Colonic mucosa (tissue), 4 donors: Measurements from ENCODE around the gene IL1RAPL1. TPM values are rescaled to one million over a fixed set of nuclear protein-coding genes. Genes with fewer than 3 reads are reported as not detected.
"Not testable (repeated sequence)": the region's sequence is repeated elsewhere in the genome, so short reads cannot be mapped to it uniquely, and the experiment has no call there.

ENCODE experiments used
- DNase-seq: peaks from one replicate; pipeline ENCODE4 v3.0.0-alpha.2; 2020
- H3K27ac ChIP-seq: fragments of 200-600 bp; one replicate; pipeline ENCODE4 v1.8.0; 2021
- H3K27me3 ChIP-seq: fragments of 200-600 bp; one replicate; pipeline ENCODE4 v1.8.0; 2021
- H3K36me3 ChIP-seq: fragments of 200-600 bp; one replicate; pipeline ENCODE4 v1.8.0; 2021
- H3K4me1 ChIP-seq: fragments of 200-600 bp; one replicate; pipeline ENCODE4 v1.8.0; 2021; ENCODE audit warnings: mild to moderate bottlenecking
- H3K4me3 ChIP-seq: fragments of 200-600 bp; one replicate; pipeline ENCODE4 v1.8.0; 2021
- H3K9ac ChIP-seq, 2 donors: one replicate each; pipeline ENCODE4 v1.7.0; 2013; ENCODE audit warnings: control low read depth in 2 of 2, low read depth in 2 of 2, low read length in 2 of 2
- H3K9me3 ChIP-seq: fragments of 200-600 bp; one replicate; pipeline ENCODE4 v1.8.0; 2021
- intact Hi-C: fragments of 100-400 bp; cut with DNase I; formaldehyde crosslinking; loops from one replicate; pipeline ENCODE4 v1.14.1; 2022
- total RNA-seq, 2 donors: library from RNA; stranded (reverse); fragmentation: NEBNext Ultra II Directional in 1 of 2; extraction: Animal tissue kit (Norgen Biotek cat#: 25700) in 1 of 2; gene quantifications; one replicate each; pipeline ENCODE4 v1.2.1, GENCODE V29; 2021
- TF ChIP-seq, protein P1 (sequence below): fragments of 200-600 bp; IDR thresholded peaks from one replicate; pipeline ENCODE4 v1.8.0; 2022; ENCODE audit warnings: antibody characterized with exemption, mild to moderate bottlenecking
- donor health status: healthy.
- donor health status: DM: no; HTN: no; CAD: no.
- donor health status: DM: no; HTN: no; CAD: no.

IL1RAPL1 gene
- total RNA-seq, 2 donors from 2014 or later, result 0.10 to 0.24 TPM

DNA sequence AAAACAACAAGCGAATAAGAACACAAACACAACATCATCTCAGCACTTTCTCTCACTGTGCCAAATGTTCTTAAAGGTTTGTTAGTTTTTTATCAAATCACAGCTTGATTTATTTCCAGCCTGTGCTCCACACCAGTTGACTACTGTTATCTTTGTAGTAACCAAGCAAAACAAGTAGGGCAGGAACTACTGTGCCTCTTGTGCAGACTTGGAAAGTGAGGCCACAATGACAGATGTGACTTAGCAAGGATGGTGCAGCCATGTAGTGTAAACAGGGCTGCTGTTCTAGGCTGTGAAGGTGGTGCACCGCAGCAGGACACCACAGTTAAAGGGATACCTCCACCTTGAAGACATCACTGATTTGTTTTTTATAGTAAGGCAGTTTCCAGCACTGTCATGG is 170.0 kb downstream of the IL1RAPL1 start:
- Histone ChIP-seq H3K9me3 (no peaks in the 10 kb centered on the region), H3K27me3 (no peaks in the 10 kb centered on the region), H3K9ac (no peak overlapping the region), H3K27ac (no peak overlapping the region), H3K4me3 (no peak overlapping the region), H3K4me1 (no peaks in the 10 kb centered on the region), H3K36me3 (no peaks in the 10 kb centered on the region)
- intact Hi-C loops, result no loop called here
- TF ChIP-seq, protein P1, sequence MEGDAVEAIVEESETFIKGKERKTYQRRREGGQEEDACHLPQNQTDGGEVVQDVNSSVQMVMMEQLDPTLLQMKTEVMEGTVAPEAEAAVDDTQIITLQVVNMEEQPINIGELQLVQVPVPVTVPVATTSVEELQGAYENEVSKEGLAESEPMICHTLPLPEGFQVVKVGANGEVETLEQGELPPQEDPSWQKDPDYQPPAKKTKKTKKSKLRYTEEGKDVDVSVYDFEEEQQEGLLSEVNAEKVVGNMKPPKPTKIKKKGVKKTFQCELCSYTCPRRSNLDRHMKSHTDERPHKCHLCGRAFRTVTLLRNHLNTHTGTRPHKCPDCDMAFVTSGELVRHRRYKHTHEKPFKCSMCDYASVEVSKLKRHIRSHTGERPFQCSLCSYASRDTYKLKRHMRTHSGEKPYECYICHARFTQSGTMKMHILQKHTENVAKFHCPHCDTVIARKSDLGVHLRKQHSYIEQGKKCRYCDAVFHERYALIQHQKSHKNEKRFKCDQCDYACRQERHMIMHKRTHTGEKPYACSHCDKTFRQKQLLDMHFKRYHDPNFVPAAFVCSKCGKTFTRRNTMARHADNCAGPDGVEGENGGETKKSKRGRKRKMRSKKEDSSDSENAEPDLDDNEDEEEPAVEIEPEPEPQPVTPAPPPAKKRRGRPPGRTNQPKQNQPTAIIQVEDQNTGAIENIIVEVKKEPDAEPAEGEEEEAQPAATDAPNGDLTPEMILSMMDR, result no peak
- DNase-seq, result no peak

DNA sequence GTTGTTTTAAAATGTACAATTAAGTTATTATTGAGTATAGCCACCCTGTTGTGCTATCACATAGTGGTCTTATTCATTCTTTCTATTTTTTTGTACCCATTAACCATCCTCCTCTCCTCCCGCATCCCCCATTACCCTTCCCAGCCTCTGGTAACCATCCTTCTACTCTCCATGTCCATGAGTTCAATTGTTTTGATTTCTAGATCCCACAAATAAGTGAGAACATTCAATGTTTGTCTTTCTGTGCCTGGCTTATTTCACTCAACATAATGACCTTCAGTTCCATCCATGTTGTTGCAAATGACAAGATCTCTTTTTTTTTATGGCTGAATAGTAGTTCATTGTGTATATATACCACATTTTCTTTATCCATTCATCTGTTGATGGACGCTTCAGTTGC is 179.3 kb downstream of the IL1RAPL1 start:
- H3K27ac ChIP-seq, H3K4me1 ChIP-seq, H3K9ac ChIP-seq, H3K36me3 ChIP-seq, H3K27me3 ChIP-seq, H3K9me3 ChIP-seq, intact Hi-C loops, DNase-seq, H3K4me3 ChIP-seq: not testable (repeated sequence)

DNA sequence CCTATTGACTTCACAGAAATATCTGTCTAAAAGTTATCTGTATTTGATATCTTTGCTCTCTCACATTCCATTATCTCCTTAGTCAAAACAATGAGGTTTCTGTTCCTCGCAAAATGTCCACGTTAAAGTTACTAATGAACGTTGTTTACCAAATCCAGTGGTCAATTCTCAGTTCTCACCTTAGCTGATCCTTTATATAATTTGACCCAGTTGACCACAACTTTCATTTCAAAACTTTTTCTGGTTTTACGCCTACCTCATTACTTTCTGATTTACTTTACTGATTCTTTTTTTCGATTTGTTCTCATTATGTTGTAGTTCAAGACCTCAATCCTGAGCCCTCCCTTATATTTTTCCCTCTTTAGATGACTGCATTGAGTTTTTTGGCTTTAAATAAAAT is 186.6 kb downstream of the IL1RAPL1 start:
- Histone ChIP-seq H3K4me3 (no peak overlapping the region), H3K9ac (no peak overlapping the region), H3K9me3 (no peaks in the 10 kb centered on the region), H3K27me3 (no peaks in the 10 kb centered on the region), H3K4me1 (no peaks in the 10 kb centered on the region), H3K27ac (no peak overlapping the region), H3K36me3 (no peaks in the 10 kb centered on the region)
- TF ChIP-seq, protein P1, result no peak
- no peak for DNase-seq
- intact Hi-C loops, result no loop called here

DNA sequence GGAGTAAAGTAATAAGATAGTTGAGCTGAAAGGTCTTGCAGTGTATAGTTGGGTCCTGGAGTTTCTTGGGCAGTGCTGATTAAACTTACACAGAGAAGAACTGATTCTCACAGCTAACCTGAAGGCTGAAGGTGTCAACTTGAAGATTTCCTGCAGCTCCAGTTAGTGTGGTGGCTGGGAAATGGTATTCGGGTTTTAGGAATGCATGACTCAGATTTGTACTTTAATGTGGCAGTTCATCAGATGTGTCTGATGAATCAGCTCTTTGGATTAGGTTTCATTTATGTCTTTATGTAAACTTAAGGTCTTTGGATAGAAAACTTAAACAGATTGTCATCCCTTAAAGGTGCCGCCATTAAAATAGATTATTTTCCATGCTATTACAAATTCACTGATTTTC is 200.0 kb downstream of the IL1RAPL1 start:
- TF ChIP-seq, protein P1, result no peak
- intact Hi-C loops, result no loop called here
- H3K36me3 ChIP-seq, result no peaks in the 10 kb centered on the region

DNA sequence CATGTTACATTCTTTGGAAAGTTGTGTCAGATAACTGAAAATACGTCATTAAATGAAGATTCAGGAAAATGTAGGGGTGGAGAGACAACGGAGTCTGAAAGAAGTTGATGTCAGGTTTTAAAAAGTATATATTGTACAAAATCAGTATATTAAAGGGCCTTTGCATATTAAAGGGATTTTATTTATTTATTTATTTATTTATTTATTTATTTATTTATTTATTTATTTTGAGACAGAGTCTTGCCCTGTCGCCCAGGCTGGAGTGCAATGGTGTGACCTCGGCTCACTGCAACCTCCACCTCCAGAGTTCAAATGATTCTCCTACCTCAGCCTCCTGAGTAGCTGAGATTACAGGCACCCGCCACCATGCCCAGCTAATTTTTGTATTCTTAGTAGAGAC is 213.4 kb downstream of the IL1RAPL1 start:
- DNase-seq, H3K4me3 ChIP-seq, H3K36me3 ChIP-seq, H3K4me1 ChIP-seq, intact Hi-C loops, H3K9me3 ChIP-seq, H3K27ac ChIP-seq, H3K9ac ChIP-seq, H3K27me3 ChIP-seq: not testable (repeated sequence)

More for the DNA sequence above, 200.0 kb downstream of the IL1RAPL1 start:
- no peak overlapping the region for H3K9ac ChIP-seq
- DNase-seq, result no peak
- no peaks in the 10 kb centered on the region for H3K27me3 ChIP-seq
- H3K9me3 ChIP-seq, result no peaks in the 10 kb centered on the region
- H3K27ac ChIP-seq, result no peak overlapping the region
- no peaks in the 10 kb centered on the region for H3K4me1 ChIP-seq
- no peak overlapping the region for H3K4me3 ChIP-seq

DNA sequence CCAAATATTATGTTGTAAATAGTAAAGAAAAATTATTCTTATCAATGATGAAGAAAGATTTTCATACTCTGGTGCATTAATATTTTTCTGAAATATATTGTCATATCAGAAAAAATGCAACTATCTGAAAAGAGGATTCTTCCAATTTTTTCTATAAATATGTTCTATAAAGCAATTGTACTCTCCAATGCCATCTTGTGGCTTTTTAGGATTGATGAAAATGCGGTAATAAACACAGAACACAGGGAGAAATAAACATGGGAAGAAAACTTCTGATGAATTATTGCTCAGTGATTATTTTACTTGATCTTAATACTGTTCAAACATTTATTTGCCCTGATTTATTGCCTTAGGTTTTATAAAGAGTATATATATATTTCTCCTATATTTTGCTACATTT is 215.4 kb downstream of the IL1RAPL1 start:
- Histone ChIP-seq H3K4me3 (no peak overlapping the region), H3K9ac (no peak overlapping the region), H3K36me3 (no peaks in the 10 kb centered on the region), H3K27ac (no peak overlapping the region), H3K9me3 (no peaks in the 10 kb centered on the region), H3K27me3 (no peaks in the 10 kb centered on the region), H3K4me1 (no peaks in the 10 kb centered on the region)
- intact Hi-C loops, result no loop called here
- TF ChIP-seq, protein P1, result no peak
- DNase-seq, result no peak

DNA sequence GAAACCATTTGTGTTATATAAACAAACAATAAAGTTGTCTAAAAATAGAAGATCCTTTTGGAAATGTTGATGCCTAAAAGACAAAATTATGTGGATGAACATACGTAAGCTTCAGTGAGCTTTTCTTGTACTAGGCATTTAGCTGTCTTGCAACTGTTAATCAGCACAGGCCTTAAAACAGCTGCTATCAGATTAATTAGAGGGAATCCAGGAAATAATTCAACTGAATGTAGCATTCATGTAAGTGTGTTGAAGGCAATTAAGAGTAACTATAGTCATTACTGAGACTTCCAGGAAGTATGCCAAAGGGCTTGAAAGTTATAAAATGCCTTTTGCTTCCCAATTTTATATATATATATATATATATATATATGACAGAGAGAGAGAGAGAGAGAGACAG is 248.7 kb downstream of the IL1RAPL1 start:
- no peaks in the 10 kb centered on the region for H3K9me3 ChIP-seq
- no peak overlapping the region for H3K4me3 ChIP-seq
- no peak overlapping the region for H3K9ac ChIP-seq
- H3K27me3 ChIP-seq, result no peaks in the 10 kb centered on the region
- TF ChIP-seq, protein P1, result no peak
- no peak overlapping the region for H3K27ac ChIP-seq
- no peaks in the 10 kb centered on the region for H3K4me1 ChIP-seq
- H3K36me3 ChIP-seq, result no peaks in the 10 kb centered on the region
- intact Hi-C loops, result no loop called here
- DNase-seq, result no peak
